Fibroblast of the aortic adventitia (primary cell): ENCODE measurements around the gene MAST2. TPM values are rescaled to one million over a fixed set of nuclear protein-coding genes. Genes with fewer than 3 reads are reported as not detected.
A peak's percentile ranks its signal among the peaks of the same experiment; 100 is the strongest.

ENCODE experiments used
- DNase-seq: peaks from one replicate; pipeline ENCODE4 v3.0.0-alpha.2; 2010; ENCODE audit warnings: low read depth
- H3K4me3 ChIP-seq: 2 replicates; pipeline ENCODE4 v1.5.1; 2011; ENCODE audit warnings: low read depth, mild to moderate bottlenecking, control low read depth, low read length, moderate library complexity
- CTCF ChIP-seq: IDR thresholded peaks from 2 replicates; pipeline ENCODE4 v1.5.1; 2011; ENCODE audit warnings: mild to moderate bottlenecking, low read length, control low read depth, inconsistent platforms; ENCODE audit not compliant: insufficient read depth
- total RNA-seq: library from RNA; depleted of rRNA; stranded (reverse); fragments of >200 nt; gene quantifications from 2 replicates; pipeline ENCODE4 v1.2.3, GENCODE V29; 2012; ENCODE audit warnings: low replicate concordance

MAST2 gene
- total RNA-seq, 1 donor = 28.3 TPM

DNA sequence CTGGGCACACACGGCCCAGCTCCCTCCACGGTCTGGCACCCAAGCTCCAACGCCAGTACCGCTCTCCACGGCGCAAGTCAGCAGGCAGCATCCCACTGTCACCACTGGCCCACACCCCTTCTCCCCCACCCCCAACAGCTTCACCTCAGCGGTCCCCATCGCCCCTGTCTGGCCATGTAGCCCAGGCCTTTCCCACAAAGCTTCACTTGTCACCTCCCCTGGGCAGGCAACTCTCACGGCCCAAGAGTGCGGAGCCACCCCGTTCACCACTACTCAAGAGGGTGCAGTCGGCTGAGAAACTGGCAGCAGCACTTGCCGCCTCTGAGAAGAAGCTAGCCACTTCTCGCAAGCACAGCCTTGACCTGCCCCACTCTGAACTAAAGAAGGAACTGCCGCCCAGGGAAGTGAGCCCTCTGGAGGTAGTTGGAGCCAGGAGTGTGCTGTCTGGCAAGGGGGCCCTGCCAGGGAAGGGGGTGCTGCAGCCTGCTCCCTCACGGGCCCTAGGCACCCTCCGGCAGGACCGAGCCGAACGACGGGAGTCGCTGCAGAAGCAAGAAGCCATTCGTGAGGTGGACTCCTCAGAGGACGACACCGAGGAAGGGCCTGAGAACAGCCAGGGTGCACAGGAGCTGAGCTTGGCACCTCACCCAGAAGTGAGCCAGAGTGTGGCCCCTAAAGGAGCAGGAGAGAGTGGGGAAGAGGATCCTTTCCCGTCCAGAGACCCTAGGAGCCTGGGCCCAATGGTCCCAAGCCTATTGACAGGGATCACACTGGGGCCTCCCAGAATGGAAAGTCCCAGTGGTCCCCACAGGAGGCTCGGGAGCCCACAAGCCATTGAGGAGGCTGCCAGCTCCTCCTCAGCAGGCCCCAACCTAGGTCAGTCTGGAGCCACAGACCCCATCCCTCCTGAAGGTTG, 231.4 kb downstream of the MAST2 start:
- no peak overlapping the region for H3K4me3 ChIP-seq
- no peak for DNase-seq
- TF ChIP-seq CTCF = no peak

GRCh38 chr1:46036894-46037839, 233.8 kb downstream of the MAST2 start:
- peak; percentile 99 for TF ChIP-seq CTCF

DNA sequence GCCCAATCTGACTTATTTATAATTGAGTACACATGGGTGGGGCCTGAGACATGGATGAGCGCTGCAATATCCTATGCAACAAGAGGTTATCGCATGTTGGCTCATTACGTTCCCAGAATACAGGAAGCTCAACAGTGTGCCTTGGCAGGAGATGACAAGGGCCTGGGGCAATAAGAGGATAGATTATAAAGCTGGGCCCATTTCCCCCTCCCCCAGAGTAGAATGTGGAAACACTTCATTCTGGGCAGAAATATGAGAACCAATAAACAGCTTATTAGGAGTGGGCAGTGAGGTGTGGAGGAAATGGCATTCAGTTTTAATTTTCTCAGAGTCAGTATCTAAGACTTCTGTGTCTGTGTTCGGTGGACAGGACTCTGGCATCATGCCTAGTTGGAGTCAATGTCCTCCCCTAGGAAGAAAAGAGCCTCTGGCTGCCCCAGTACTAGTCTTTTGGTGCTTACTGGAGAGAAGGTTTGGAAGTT, 236.2 kb downstream of the MAST2 start:
- no peak overlapping the region for H3K4me3 ChIP-seq
- TF ChIP-seq CTCF = no peak
- DNase-seq = peak; percentile 58

More at GRCh38 chr1:46036894-46037839, 233.8 kb downstream of the MAST2 start:
- H3K4me3 ChIP-seq = no peak overlapping the region
- DNase-seq = peak; percentile 86

GRCh38 chr1:46041551-46041950, 238.1 kb downstream of the MAST2 start:
- no peak overlapping the region for H3K4me3 ChIP-seq
- no peak for DNase-seq
- no peak for TF ChIP-seq CTCF

DNA sequence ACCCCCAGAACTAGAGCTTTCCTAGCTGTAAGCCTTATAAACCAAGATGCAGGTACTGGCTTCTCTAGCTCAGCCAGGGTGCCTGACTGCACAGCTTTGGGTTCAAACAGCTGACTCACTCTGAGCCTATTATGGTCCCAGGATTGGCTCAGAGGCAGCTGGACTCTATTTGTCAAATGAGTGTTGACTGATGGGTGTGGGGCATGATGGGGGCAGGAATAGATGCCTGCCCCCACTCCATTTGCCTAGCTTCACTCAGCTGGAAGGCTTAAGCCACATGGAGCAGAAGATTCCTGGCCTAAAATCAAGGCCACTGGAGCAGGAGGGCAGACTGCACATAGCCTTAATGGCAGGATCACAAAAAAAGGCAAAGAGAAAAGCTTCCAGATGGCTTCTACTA, 238.6 kb downstream of the MAST2 start:
- H3K4me3 ChIP-seq = no peak overlapping the region
- DNase-seq = no peak
- TF ChIP-seq CTCF = no peak

- H3K4me3 ChIP-seq = no peak overlapping the region
- DNase-seq = no peak
- no peak for TF ChIP-seq CTCF
Measured at GRCh38 chr1:46043458-46044017, 240.1 kb downstream of the MAST2 start.
